Memory B cell (primary cell): Measurements from ENCODE around the gene RBMS2.

Experiments used
- ATAC-seq: fragments of 150-1000 bp; cut with Tn5 transposase; 2 replicates; pipeline ENCODE4 v1.10.0; 2021; ENCODE audit warnings: low read depth, mild to moderate bottlenecking, moderate library complexity
- DNase-seq, 2 donors: peaks; one replicate each; pipeline ENCODE4 v3.0.0; 2022; ENCODE audit warnings: low spot score in 2 of 2
- H3K27ac Mint-ChIP-seq: one replicate; pipeline ENCODE4 v1.8.0; 2022; ENCODE audit warnings: mild to moderate bottlenecking, moderate library complexity, mixed read lengths
- H3K27me3 Mint-ChIP-seq: one replicate; pipeline ENCODE4 v1.8.0; 2022; ENCODE audit warnings: mixed read lengths
- H3K36me3 Mint-ChIP-seq: one replicate; pipeline ENCODE4 v1.8.0; 2022; ENCODE audit warnings: mild to moderate bottlenecking, mixed read lengths
- H3K4me1 Mint-ChIP-seq: one replicate; pipeline ENCODE4 v1.8.0; 2022; ENCODE audit warnings: mixed read lengths
- H3K4me3 Mint-ChIP-seq: one replicate; pipeline ENCODE4 v1.8.0; 2022; ENCODE audit warnings: mild to moderate bottlenecking, moderate library complexity, mixed read lengths
- H3K9me3 Mint-ChIP-seq: one replicate; pipeline ENCODE4 v1.8.0; 2022; ENCODE audit warnings: mixed read lengths

Gene RBMS2

GRCh38 chr12:56634837-56635791, 113.5 kb downstream of the RBMS2 start:
- H3K4me1 Mint-ChIP-seq, result peaks cover 54% of the 10 kb centered on the region
- peaks cover 17% of the 10 kb centered on the region for H3K36me3 Mint-ChIP-seq
- peak; percentile 59 to 71 for DNase-seq
- no peaks in the 10 kb centered on the region for H3K9me3 Mint-ChIP-seq
- ATAC-seq, result peak; percentile 38
- H3K27me3 Mint-ChIP-seq, result no peaks in the 10 kb centered on the region
- peak overlapping the region; percentile 88 for H3K27ac Mint-ChIP-seq
- H3K4me3 Mint-ChIP-seq, result peak overlapping the region; percentile 96

- no peaks in the 10 kb centered on the region for H3K9me3 Mint-ChIP-seq
- peaks cover 20% of the 10 kb centered on the region for H3K36me3 Mint-ChIP-seq
- H3K4me1 Mint-ChIP-seq, result peaks cover 49% of the 10 kb centered on the region
- peak overlapping the region; percentile 88 for H3K27ac Mint-ChIP-seq
- DNase-seq (peak; percentile 48 to 57), ATAC-seq (peak; percentile 39)
- no peaks in the 10 kb centered on the region for H3K27me3 Mint-ChIP-seq
- H3K4me3 Mint-ChIP-seq, result peak overlapping the region; percentile 96
These were observed 114.4 kb downstream of the RBMS2 start for GRCh38 chr12:56635806-56636674.

DNA sequence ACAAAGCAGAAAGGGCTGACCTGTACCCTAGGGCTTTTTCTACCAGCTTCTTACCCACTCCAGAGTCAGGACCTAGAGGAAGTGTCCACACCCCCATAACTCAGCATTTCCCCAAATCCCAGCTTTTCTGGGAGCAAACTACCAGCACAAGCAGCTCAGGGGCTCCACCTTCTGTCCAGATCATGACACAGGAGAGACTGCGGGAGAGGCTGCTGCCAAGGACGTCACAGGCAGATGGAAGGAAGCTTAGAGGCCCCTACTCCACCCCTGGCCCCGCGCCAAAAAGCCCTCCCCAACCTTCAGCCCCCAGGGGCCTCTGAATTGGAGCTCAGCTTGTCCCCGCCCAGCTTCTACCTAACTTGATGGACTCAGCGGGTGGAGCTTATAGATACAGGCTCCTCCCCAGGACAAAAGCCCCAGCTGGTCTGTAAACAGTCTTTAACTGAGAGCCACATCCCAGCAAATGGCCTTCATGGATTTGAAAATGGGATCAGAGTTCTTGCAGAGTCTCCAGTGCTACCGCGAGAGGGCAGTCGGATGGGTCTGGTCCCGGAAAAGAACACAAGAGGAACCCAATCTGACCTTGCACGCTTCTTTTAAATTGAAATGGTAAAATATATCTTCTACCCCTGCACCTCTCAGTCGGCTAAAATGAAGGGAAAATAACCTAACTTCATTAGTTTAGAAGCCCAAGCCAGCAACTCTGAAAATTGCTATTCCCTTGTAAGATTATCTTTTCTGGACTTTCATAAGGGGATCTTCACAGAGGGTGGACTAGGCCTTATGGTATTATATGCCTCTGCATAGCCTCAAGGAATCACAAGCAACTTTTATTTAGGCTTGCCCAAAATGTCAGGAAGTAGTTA, 115.3 kb downstream of the RBMS2 start:
- ATAC-seq (peak; percentile 76), DNase-seq (peak; percentile 97 to 99)
- peak overlapping the region; percentile 96 for H3K4me3 Mint-ChIP-seq
- peaks cover 45% of the 10 kb centered on the region for H3K4me1 Mint-ChIP-seq
- peaks cover 20% of the 10 kb centered on the region for H3K36me3 Mint-ChIP-seq
- no peaks in the 10 kb centered on the region for H3K9me3 Mint-ChIP-seq
- H3K27ac Mint-ChIP-seq, result peak overlapping the region; percentile 88
- H3K27me3 Mint-ChIP-seq, result no peaks in the 10 kb centered on the region

- no peak for DNase-seq
- H3K9me3 Mint-ChIP-seq, result no peaks in the 10 kb centered on the region
- peaks cover 24% of the 10 kb centered on the region for H3K36me3 Mint-ChIP-seq
- ATAC-seq, result no peak
- peaks cover 40% of the 10 kb centered on the region for H3K4me1 Mint-ChIP-seq
- no peak overlapping the region for H3K4me3 Mint-ChIP-seq
- H3K27me3 Mint-ChIP-seq, result no peaks in the 10 kb centered on the region
- H3K27ac Mint-ChIP-seq, result peak overlapping the region; percentile 88
These were observed 116.0 kb downstream of the RBMS2 start for GRCh38 chr12:56637621-56638020.

- H3K4me1 Mint-ChIP-seq, result peaks cover 24% of the 10 kb centered on the region
These were observed 119.6 kb downstream of the RBMS2 start for GRCh38 chr12:56641219-56641618.

DNA sequence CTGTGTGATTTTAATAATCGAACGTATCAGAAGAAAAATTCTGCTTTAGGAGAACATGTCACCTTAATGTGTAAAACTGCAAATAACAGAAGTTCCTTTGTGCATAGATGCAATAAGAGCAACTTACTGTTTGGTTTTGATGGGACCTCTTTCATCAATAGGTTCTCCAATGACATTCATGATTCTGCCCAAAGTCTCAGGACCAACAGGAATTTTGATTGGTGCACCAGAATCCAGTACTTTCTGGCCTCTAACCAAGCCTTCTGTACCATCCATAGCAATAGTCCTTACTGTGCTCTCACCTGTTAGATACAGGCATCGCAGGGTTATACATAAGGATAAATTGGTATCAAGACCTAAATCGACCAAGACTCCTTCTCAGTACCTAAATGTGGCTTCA, 123.0 kb downstream of the RBMS2 start:
- Mint-ChIP-seq H3K27me3 (no peaks in the 10 kb centered on the region), H3K4me1 (peaks cover 17% of the 10 kb centered on the region), H3K9me3 (no peaks in the 10 kb centered on the region), H3K36me3 (peaks cover 20% of the 10 kb centered on the region), H3K4me3 (peak overlapping the region; percentile 93), H3K27ac (peak overlapping the region; percentile 96)
- no peak for DNase-seq
- ATAC-seq, result no peak

More at GRCh38 chr12:56641219-56641618, 119.6 kb downstream of the RBMS2 start:
- H3K4me3 Mint-ChIP-seq, result no peak overlapping the region
- H3K27ac Mint-ChIP-seq, result no peak overlapping the region
- H3K9me3 Mint-ChIP-seq, result no peaks in the 10 kb centered on the region
- no peaks in the 10 kb centered on the region for H3K27me3 Mint-ChIP-seq
- peaks cover 34% of the 10 kb centered on the region for H3K36me3 Mint-ChIP-seq
- DNase-seq (no peak), ATAC-seq (no peak)

GRCh38 chr12:56645201-56645716, 123.6 kb downstream of the RBMS2 start:
- H3K27me3 Mint-ChIP-seq, result no peaks in the 10 kb centered on the region
- no peak for DNase-seq
- peaks cover 17% of the 10 kb centered on the region for H3K36me3 Mint-ChIP-seq
- ATAC-seq, result no peak
- peak overlapping the region; percentile 96 for H3K27ac Mint-ChIP-seq
- H3K9me3 Mint-ChIP-seq, result no peaks in the 10 kb centered on the region
- peak overlapping the region; percentile 93 for H3K4me3 Mint-ChIP-seq
- H3K4me1 Mint-ChIP-seq, result peaks cover 15% of the 10 kb centered on the region
